Measurements from ENCODE around the gene TPCN1. TPM values are rescaled to one million over a fixed set of nuclear protein-coding genes. Genes with fewer than 3 reads are reported as not detected.
"Not testable (repeated sequence)": the region's sequence is repeated elsewhere in the genome, so short reads cannot be mapped to it uniquely, and the experiment has no call there.

The TPCN1 gene
- total RNA-seq, 2 donors from 2014 or later = 84.1 to 93.5 TPM

DNA sequence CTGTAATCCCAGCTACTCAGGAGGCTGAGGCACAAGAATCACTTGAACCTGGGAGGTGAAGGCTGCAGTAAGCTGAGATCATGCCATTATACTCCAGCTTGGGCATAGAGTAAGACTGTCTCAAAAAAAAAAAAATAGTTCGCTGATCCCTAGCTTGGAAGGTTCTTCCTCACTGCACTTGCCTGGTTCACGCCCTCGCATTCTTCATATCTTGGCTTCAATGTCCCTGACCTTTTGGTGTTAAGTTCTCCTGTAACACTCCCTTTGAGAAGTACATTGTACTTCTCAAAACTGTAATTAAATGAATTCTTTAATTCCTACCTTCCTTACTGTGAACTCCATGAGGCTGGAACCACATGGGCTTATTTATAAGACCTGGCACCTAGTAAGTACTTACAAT is 16.5 kb upstream of the TPCN1 start:
- ATAC-seq (ENCODE audit: insufficient number of reproducible peaks, low FRiP score, low read depth) (no peak), DNase-seq (ENCODE audit: low spot score) (no peak)
- TF ChIP-seq, protein P1, sequence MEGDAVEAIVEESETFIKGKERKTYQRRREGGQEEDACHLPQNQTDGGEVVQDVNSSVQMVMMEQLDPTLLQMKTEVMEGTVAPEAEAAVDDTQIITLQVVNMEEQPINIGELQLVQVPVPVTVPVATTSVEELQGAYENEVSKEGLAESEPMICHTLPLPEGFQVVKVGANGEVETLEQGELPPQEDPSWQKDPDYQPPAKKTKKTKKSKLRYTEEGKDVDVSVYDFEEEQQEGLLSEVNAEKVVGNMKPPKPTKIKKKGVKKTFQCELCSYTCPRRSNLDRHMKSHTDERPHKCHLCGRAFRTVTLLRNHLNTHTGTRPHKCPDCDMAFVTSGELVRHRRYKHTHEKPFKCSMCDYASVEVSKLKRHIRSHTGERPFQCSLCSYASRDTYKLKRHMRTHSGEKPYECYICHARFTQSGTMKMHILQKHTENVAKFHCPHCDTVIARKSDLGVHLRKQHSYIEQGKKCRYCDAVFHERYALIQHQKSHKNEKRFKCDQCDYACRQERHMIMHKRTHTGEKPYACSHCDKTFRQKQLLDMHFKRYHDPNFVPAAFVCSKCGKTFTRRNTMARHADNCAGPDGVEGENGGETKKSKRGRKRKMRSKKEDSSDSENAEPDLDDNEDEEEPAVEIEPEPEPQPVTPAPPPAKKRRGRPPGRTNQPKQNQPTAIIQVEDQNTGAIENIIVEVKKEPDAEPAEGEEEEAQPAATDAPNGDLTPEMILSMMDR (IDR thresholded peaks at IDR 0.05) = no peak
- Histone ChIP-seq H3K9me3 (no peaks in the 10 kb centered on the region), H3K4me1 (ENCODE audit: control insufficient read depth in 1 of 2, low read depth in 2 of 2) (peaks cover 5 to 28% of the 10 kb centered on the region in 2 donors), H3K4me3 (no peak overlapping the region), H3K36me3 (no peaks in the 10 kb centered on the region), H3K27ac (no peak overlapping the region), H3K27me3 (replicated peaks; ENCODE audit: insufficient read depth) (no peaks in the 10 kb centered on the region)

DNA sequence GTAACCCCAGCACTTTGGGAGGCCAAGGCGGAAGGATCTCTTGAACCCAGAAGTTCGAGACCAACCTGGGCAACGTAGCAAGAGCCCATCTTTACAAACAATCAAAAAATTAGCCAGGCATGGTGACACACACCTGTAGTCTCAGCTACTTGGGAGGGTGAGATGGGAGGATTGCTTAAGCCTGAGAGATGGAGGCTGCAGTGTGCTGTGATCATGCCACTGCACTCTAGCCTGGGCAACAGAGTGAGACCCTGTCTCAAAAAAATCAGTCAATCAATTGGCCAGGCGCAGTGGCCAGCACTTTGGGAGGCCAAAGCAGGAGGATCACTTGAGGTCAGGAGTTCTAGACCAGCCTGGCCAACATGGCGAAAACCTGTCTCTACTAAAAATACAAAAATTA is 14.5 kb upstream of the TPCN1 start:
- H3K27me3 ChIP-seq (replicated peaks; ENCODE audit: insufficient read depth); H3K9me3 ChIP-seq; ATAC-seq (ENCODE audit: insufficient number of reproducible peaks, low FRiP score, low read depth); H3K4me3 ChIP-seq; H3K36me3 ChIP-seq; DNase-seq (ENCODE audit: low spot score): not testable (repeated sequence)
- Histone ChIP-seq H3K4me1 (ENCODE audit: control insufficient read depth in 1 of 2, low read depth in 2 of 2) (peaks cover 5 to 28% of the 10 kb centered on the region in 2 donors), H3K27ac (peak overlapping the region in 1 of 2 donors; percentile 40)

DNA sequence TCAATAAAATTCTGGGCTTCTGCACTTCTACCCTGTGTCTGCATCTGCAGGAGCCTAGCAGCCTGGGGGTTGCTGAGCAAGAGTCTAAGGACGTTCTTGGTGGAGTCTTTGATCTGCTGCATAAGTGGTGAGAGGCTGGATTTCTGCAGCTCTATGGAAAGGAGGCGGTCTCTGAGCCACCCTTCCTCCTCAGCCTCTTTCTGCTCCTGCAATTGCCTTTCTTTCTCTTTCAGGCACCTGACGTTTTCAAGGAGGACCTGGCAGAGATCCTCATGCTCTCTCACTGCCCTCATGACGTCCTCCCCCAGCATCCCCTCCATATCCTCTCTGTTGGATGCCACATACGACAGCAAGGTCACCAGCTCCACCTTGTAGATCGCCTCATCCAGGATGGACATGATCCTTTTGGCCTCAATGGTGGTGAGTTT is 13.6 kb upstream of the TPCN1 start:
- no peaks in the 10 kb centered on the region for H3K36me3 ChIP-seq
- H3K9me3 ChIP-seq = no peaks in the 10 kb centered on the region
- peaks cover 5 to 28% of the 10 kb centered on the region in 2 donors for H3K4me1 ChIP-seq (ENCODE audit: control insufficient read depth in 1 of 2, low read depth in 2 of 2)
- DNase-seq (ENCODE audit: low spot score) (no peak), ATAC-seq (ENCODE audit: insufficient number of reproducible peaks, low FRiP score, low read depth) (no peak)
- no peaks in the 10 kb centered on the region for H3K27me3 ChIP-seq (replicated peaks; ENCODE audit: insufficient read depth)
- peak overlapping the region; percentile 50 to 59 for H3K27ac ChIP-seq
- TF ChIP-seq, protein P1 (IDR thresholded peaks at IDR 0.05) = no peak
- H3K4me3 ChIP-seq = no peak overlapping the region

DNA sequence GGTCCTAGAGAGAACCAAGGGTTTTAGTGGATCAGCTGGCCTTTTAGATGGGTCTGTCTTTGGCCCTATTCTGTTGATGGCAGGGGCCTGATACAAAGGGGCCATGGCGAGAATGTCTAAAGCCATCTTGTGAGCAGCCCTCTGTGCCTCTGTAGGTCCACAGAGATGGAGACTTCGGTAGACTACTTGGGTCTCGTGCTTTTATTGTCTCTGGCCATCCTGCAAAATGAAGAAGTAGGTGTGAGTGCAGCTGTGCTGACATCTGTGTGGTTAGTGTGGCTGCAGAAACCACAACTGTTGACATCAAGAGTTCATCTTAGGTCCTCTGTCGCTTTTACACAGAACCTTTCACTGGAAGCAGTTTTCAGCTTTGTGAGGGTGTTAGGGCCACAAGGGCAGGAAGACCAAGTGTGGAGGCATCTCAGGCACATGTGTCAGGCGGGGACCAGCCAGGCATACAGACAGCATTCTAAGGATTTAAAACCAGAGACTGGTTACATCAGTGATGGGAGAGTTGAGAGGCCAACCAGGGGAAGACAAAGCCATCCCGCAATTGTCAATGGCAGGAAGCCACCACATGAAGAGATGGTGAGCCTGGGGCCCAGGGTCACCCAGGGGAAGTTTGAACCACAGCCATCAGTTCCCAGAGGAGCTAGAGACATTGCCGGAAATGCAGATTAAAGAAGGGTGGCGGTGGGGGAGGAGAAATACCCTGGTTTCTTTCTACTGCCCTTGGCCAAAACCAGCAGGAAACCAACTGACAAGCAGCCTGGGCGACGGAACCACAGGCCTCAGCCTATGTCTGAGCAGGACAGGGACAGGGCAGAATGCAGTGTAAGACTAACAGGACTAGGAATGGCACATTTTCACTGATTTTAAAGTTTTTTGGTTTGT is 13.0 kb upstream of the TPCN1 start:
- DNase-seq (ENCODE audit: low spot score) (no peak), ATAC-seq (ENCODE audit: insufficient number of reproducible peaks, low FRiP score, low read depth) (no peak)
- Histone ChIP-seq H3K27me3 (replicated peaks; ENCODE audit: insufficient read depth) (no peaks in the 10 kb centered on the region), H3K4me3 (no peak overlapping the region), H3K36me3 (no peaks in the 10 kb centered on the region), H3K27ac (peak overlapping the region; percentile 50 to 59), H3K9me3 (no peaks in the 10 kb centered on the region), H3K4me1 (ENCODE audit: control insufficient read depth in 1 of 2, low read depth in 2 of 2) (peaks cover 5 to 28% of the 10 kb centered on the region in 2 donors)
- TF ChIP-seq, protein P1 (IDR thresholded peaks at IDR 0.05) = no peak

DNA sequence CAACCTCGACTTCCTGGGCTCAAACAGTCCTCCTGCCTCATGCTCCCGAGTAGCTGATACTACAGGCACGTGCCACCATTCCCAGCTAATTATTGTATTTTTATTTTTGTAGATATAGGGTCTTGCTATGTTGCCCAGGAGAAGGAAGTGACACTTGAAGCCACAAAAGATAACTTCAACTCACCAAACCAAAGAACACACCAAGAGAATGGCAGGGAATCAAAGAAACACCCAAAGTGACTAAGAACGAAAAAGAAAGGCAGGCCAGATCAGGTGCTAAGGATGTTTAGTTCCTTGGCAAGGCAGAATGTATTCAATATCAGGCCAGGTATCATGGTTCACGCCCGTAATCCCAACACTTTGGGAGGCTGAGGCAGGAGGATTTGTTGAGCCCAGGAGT is 10.1 kb upstream of the TPCN1 start:
- Histone ChIP-seq H3K9me3 (no peaks in the 10 kb centered on the region), H3K27me3 (replicated peaks; ENCODE audit: insufficient read depth) (no peaks in the 10 kb centered on the region), H3K36me3 (no peaks in the 10 kb centered on the region), H3K4me1 (ENCODE audit: control insufficient read depth in 1 of 2, low read depth in 2 of 2) (peaks cover 22 to 48% of the 10 kb centered on the region in 2 donors), H3K27ac (no peak overlapping the region), H3K4me3 (no peak overlapping the region)
- ATAC-seq (ENCODE audit: insufficient number of reproducible peaks, low FRiP score, low read depth) (no peak), DNase-seq (ENCODE audit: low spot score) (no peak)
- TF ChIP-seq, protein P1 (IDR thresholded peaks at IDR 0.05) = no peak
